Measurements from ENCODE around the gene SLC6A20. TPM values are rescaled to one million over a fixed set of nuclear protein-coding genes. Genes with fewer than 3 reads are reported as not detected.

SLC6A20 gene
- total RNA-seq, 4 donors from 2014 or later: 13.4 to 26.1 (median 21.5) TPM

- TF ChIP-seq POLR2A (IDR thresholded peaks at IDR 0.05) (no peak), EP300 (IDR thresholded peaks at IDR 0.05) (no peak), CTCF (IDR thresholded peaks at IDR 0.05) (no peak)
- H3K4me3 ChIP-seq: no peak overlapping the region
- H3K27me3 ChIP-seq: no peaks in the 10 kb centered on the region
- peaks cover 0 to 32% (median 0%) of the 10 kb centered on the region in 3 donors for H3K36me3 ChIP-seq
- DNase-seq (ENCODE audit: low spot score in 2 of 2): no peak
- peaks cover 0 to 30% (median 13%) of the 10 kb centered on the region in 4 donors for H3K4me1 ChIP-seq
- H3K9me3 ChIP-seq: peaks cover 0 to 11% (median 0%) of the 10 kb centered on the region in 4 donors
- H3K27ac ChIP-seq: no peak overlapping the region
- WGBS, 2 donors: 94 to 95% methylated on average over 4 of the region's 4 CpGs
Measured at GRCh38 chr3:45814322-45814721, 18.0 kb upstream of the SLC6A20 start.

- H3K27ac ChIP-seq: peak overlapping the region in 2 of 4 donors; percentile 56 to 68
- no peaks in the 10 kb centered on the region for H3K27me3 ChIP-seq
- H3K4me3 ChIP-seq: no peak overlapping the region
- peaks cover 0 to 1% (median 0%) of the 10 kb centered on the region in 3 donors for H3K36me3 ChIP-seq
- no peak for DNase-seq (ENCODE audit: low spot score in 2 of 2)
- no peak for TF ChIP-seq CTCF (IDR thresholded peaks at IDR 0.05)
- peak in 1 of 2 donors; percentile 79 for TF ChIP-seq EP300 (IDR thresholded peaks at IDR 0.05)
- H3K9me3 ChIP-seq: no peaks in the 10 kb centered on the region
- peaks cover 0 to 21% (median 0%) of the 10 kb centered on the region in 4 donors for H3K4me1 ChIP-seq
- WGBS, 2 donors: 43 to 46% methylated on average over 10 of the region's 10 CpGs
Measured at GRCh38 chr3:45807681-45808540, 11.6 kb upstream of the SLC6A20 start.

- Histone ChIP-seq H3K9me3 (no peaks in the 10 kb centered on the region), H3K4me1 (peaks cover 0 to 21% (median 0%) of the 10 kb centered on the region in 4 donors), H3K27ac (peak overlapping the region in 2 of 4 donors; percentile 50 to 68), H3K36me3 (no peaks in the 10 kb centered on the region), H3K27me3 (no peaks in the 10 kb centered on the region), H3K4me3 (no peak overlapping the region)
- no peak for DNase-seq (ENCODE audit: low spot score in 2 of 2)
- TF ChIP-seq POLR2A (IDR thresholded peaks at IDR 0.05): no peak
- TF ChIP-seq CTCF (IDR thresholded peaks at IDR 0.05): no peak
- no peak for TF ChIP-seq EP300 (IDR thresholded peaks at IDR 0.05)
- 73 to 79% methylated on average over 3 of the region's 3 CpGs for WGBS, 2 donors
Measured at GRCh38 chr3:45807133-45807532, 10.8 kb upstream of the SLC6A20 start.

- Histone ChIP-seq H3K36me3 (no peaks in the 10 kb centered on the region), H3K4me1 (peaks cover 0 to 21% (median 0%) of the 10 kb centered on the region in 4 donors), H3K27ac (no peak overlapping the region), H3K9me3 (no peaks in the 10 kb centered on the region), H3K4me3 (no peak overlapping the region), H3K27me3 (no peaks in the 10 kb centered on the region)
- TF ChIP-seq CTCF (IDR thresholded peaks at IDR 0.05) (no peak), POLR2A (IDR thresholded peaks at IDR 0.05) (no peak), EP300 (IDR thresholded peaks at IDR 0.05) (no peak)
- no peak for DNase-seq (ENCODE audit: low spot score in 2 of 2)
- WGBS, 2 donors: 94 to 97% methylated on average over 3 of the region's 3 CpGs
Measured at GRCh38 chr3:45806072-45806471, 9.7 kb upstream of the SLC6A20 start.

- Histone ChIP-seq H3K36me3 (no peaks in the 10 kb centered on the region), H3K9me3 (no peaks in the 10 kb centered on the region), H3K27ac (no peak overlapping the region), H3K27me3 (peaks cover 0 to 20% of the 10 kb centered on the region in 2 donors), H3K4me3 (no peak overlapping the region), H3K4me1 (peaks cover 0 to 13% (median 0%) of the 10 kb centered on the region in 4 donors)
- DNase-seq (ENCODE audit: low spot score in 2 of 2): peak in 1 of 2 donors; percentile 26
- no peak for TF ChIP-seq CTCF (IDR thresholded peaks at IDR 0.05)
- TF ChIP-seq POLR2A (IDR thresholded peaks at IDR 0.05): no peak
- TF ChIP-seq EP300 (IDR thresholded peaks at IDR 0.05): no peak
- WGBS, 2 donors: 90 to 91% methylated on average over 5 of the region's 5 CpGs
Measured at GRCh38 chr3:45803252-45803935, 7.1 kb upstream of the SLC6A20 start.
